HEK293T (cell line): ENCODE data around the gene AMY2B.

Experiments
- FOXM1 ChIP-seq: fragments of 450-650 bp; IDR thresholded peaks from 2 replicates; pipeline ENCODE4 v1.6.1; 2017; ENCODE audit warnings: mild to moderate bottlenecking, borderline replicate concordance
- SP1 ChIP-seq: fragments of 450-650 bp; IDR thresholded peaks from 2 replicates; pipeline ENCODE4 v1.6.1; 2017
- SUZ12 ChIP-seq: fragments of 450-650 bp; IDR thresholded peaks from 2 replicates; pipeline ENCODE4 v1.6.1; 2016; ENCODE audit warnings: mild to moderate bottlenecking
- TF ChIP-seq, protein P1 (sequence below): fragments of 450-650 bp; IDR thresholded peaks from 2 replicates; pipeline ENCODE4 v1.6.1; 2016

DNA sequence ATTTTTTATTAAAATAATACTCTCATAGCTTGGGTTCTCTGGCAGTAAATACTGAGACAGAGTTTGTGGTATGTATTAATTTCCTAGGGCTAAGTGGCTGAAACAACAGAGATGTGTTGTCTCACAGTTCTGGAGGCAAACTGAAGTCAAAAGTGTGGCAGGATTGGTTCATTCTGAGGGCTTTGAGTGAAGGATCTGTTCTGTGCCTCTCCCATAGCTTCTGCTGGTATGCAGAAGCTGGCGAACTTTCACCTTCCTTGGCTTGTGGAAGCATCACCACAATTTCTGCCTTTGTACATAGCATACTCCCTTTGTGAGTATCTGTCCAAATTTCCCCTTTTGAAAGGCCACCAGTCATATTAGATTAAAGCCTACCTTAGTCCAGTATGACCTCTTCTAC lies 24.9 kb upstream of the AMY2B start:
- TF ChIP-seq FOXM1 (no peak), SUZ12 (no peak), SP1 (no peak)
- TF ChIP-seq, protein P1, sequence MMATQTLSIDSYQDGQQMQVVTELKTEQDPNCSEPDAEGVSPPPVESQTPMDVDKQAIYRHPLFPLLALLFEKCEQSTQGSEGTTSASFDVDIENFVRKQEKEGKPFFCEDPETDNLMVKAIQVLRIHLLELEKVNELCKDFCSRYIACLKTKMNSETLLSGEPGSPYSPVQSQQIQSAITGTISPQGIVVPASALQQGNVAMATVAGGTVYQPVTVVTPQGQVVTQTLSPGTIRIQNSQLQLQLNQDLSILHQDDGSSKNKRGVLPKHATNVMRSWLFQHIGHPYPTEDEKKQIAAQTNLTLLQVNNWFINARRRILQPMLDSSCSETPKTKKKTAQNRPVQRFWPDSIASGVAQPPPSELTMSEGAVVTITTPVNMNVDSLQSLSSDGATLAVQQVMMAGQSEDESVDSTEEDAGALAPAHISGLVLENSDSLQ: no peak
